HG02852 (cell line): ENCODE results near the gene CARS1.

Experiments
- ATAC-seq: cut with Tn5 transposase; IDR thresholded peaks from one replicate; pipeline ENCODE4 v1.9.1; 2021; ENCODE audit warnings: mild to moderate bottlenecking, moderate library complexity; ENCODE audit not compliant: unreplicated experiment

CARS1 gene

GRCh38 chr11:3041699-3042441 lies 15.4 kb downstream of the CARS1 start:
- no peak for ATAC-seq

GRCh38 chr11:3040881-3041280 lies 16.3 kb downstream of the CARS1 start:
- no peak for ATAC-seq

- ATAC-seq, result no peak
These were observed 19.3 kb downstream of the CARS1 start for GRCh38 chr11:3037945-3038271.

GRCh38 chr11:3037040-3037944 lies 19.9 kb downstream of the CARS1 start:
- no peak for ATAC-seq

GRCh38 chr11:3036419-3036818 lies 20.8 kb downstream of the CARS1 start:
- ATAC-seq, result no peak

GRCh38 chr11:3035333-3035732 lies 21.9 kb downstream of the CARS1 start:
- ATAC-seq, result no peak

- ATAC-seq, result no peak
These were observed 26.7 kb downstream of the CARS1 start for GRCh38 chr11:3030289-3031070.

GRCh38 chr11:3028813-3029212 lies 28.4 kb downstream of the CARS1 start:
- ATAC-seq, result no peak

- ATAC-seq, result no peak
These were observed 30.4 kb downstream of the CARS1 start for GRCh38 chr11:3026803-3027202.

- no peak for ATAC-seq
These were observed 34.2 kb downstream of the CARS1 start for GRCh38 chr11:3022982-3023381.

GRCh38 chr11:3022300-3022967 lies 34.8 kb downstream of the CARS1 start:
- ATAC-seq, result peak; percentile 74

GRCh38 chr11:3021125-3021524 lies 36.1 kb downstream of the CARS1 start:
- no peak for ATAC-seq

- no peak for ATAC-seq
These were observed 37.2 kb downstream of the CARS1 start for GRCh38 chr11:3020011-3020410.

- ATAC-seq, result no peak
These were observed 38.6 kb downstream of the CARS1 start for GRCh38 chr11:3018596-3018995.

GRCh38 chr11:3016861-3017260 lies 40.4 kb downstream of the CARS1 start:
- no peak for ATAC-seq

- no peak for ATAC-seq
These were observed 41.4 kb downstream of the CARS1 start for GRCh38 chr11:3015796-3016195.

GRCh38 chr11:3014943-3015342 lies 42.3 kb downstream of the CARS1 start:
- no peak for ATAC-seq

- ATAC-seq, result no peak
These were observed 42.9 kb downstream of the CARS1 start for GRCh38 chr11:3014057-3014938.

- no peak for ATAC-seq
These were observed 45.0 kb downstream of the CARS1 start for GRCh38 chr11:3011891-3012885.
